GM12878 (cell line): Measurements from ENCODE around the gene VAV2. TPM values are rescaled to one million over a fixed set of nuclear protein-coding genes. Genes with fewer than 3 reads are reported as not detected.

Experiments used
- ASH2L ChIP-seq: fragments of 300-600, 200-600 bp; sonication (generic); IDR thresholded peaks from 2 replicates; pipeline ENCODE4 v1.6.1; 2017; ENCODE audit warnings: low read depth, mild to moderate bottlenecking, borderline replicate concordance
- ATF7 ChIP-seq: fragments of 450-650 bp; IDR thresholded peaks from 2 replicates; pipeline ENCODE4 v1.6.1; 2016; ENCODE audit warnings: low read depth, mild to moderate bottlenecking
- BHLHE40 ChIP-seq, 2 experiments: fragments of 450-650 bp in 1 of 2; IDR thresholded peaks; 2 replicates each; pipeline ENCODE4 v1.6.1; 2011 to 2017; ENCODE audit warnings: low read depth in 2 of 2, borderline replicate concordance in 1 of 2, improper control_type of control experiment in 1 of 2, low read length in 1 of 2, mild to moderate bottlenecking in 1 of 2
- CHD1 ChIP-seq: IDR thresholded peaks from 2 replicates; pipeline ENCODE4 v1.6.1; 2012; ENCODE audit warnings: low read depth, low read length, improper control_type of control experiment
- E2F8 ChIP-seq: fragments of 450-650 bp; IDR thresholded peaks from 2 replicates; pipeline ENCODE4 v1.6.1; 2018; ENCODE audit warnings: mild to moderate bottlenecking, low read depth, moderate library complexity; ENCODE audit not compliant: partially characterized antibody
- ELK1 ChIP-seq: IDR thresholded peaks from 2 replicates; pipeline ENCODE4 v1.6.1; 2012; ENCODE audit warnings: low read depth, low read length, improper control_type of control experiment
- FOS ChIP-seq: IDR thresholded peaks from 3 replicates; pipeline ENCODE4 v1.6.1; 2011; ENCODE audit warnings: borderline replicate concordance; ENCODE audit not compliant: insufficient read length; ENCODE audit errors: extremely low read depth
- IKZF2 ChIP-seq, 2 experiments: fragments of 450-650 bp; IDR thresholded peaks; 2 replicates each; pipeline ENCODE4 v1.6.1; 2017; ENCODE audit warnings: mild to moderate bottlenecking in 2 of 2, moderate library complexity in 2 of 2
- KAT2A ChIP-seq: conservative IDR thresholded peaks from 2 replicates; pipeline ENCODE4 v1.6.1; 2011; ENCODE audit warnings: low read depth, low read length; ENCODE audit not compliant: control insufficient read depth
- KDM1A ChIP-seq: fragments of 200-600 bp; sonication (generic); IDR thresholded peaks from 2 replicates; pipeline ENCODE4 v1.6.1; 2016; ENCODE audit warnings: borderline replicate concordance
- NFYA ChIP-seq: IDR thresholded peaks from 2 replicates; pipeline ENCODE4 v1.6.1; 2011; ENCODE audit warnings: low read depth, mild to moderate bottlenecking, low read length, improper control_type of control experiment, borderline replicate concordance
- PAX5 ChIP-seq: IDR thresholded peaks from 2 replicates; pipeline ENCODE4 v1.6.1; 2011; ENCODE audit warnings: low read depth, low read length, borderline replicate concordance
- PKNOX1 ChIP-seq: fragments of 450-650 bp; IDR thresholded peaks from 2 replicates; pipeline ENCODE4 v1.6.1; 2016; ENCODE audit warnings: mild to moderate bottlenecking
- RB1 ChIP-seq: fragments of 450-650 bp; formaldehyde crosslinking; IDR thresholded peaks from 2 replicates; pipeline ENCODE4 v1.6.1; 2017; ENCODE audit warnings: mild to moderate bottlenecking, borderline replicate concordance
- RELA ChIP-seq: fragments of 450-650 bp; IDR thresholded peaks from 2 replicates; pipeline ENCODE4 v1.8.0; 2014; ENCODE audit warnings: borderline replicate concordance; ENCODE audit not compliant: partially characterized antibody
- RUNX3 ChIP-seq: IDR thresholded peaks from 2 replicates; pipeline ENCODE4 v1.6.1; 2012; ENCODE audit warnings: low read length, inconsistent platforms
- SRF ChIP-seq, 2 experiments: IDR thresholded peaks; 2 replicates each; pipeline ENCODE4 v1.6.1; 2011; ENCODE audit warnings: low read depth in 2 of 2, low read length in 2 of 2, mild to moderate bottlenecking in 1 of 2, moderate library complexity in 1 of 2
- STAT3 ChIP-seq: IDR thresholded peaks from 2 replicates; pipeline ENCODE4 v1.6.1; 2011; ENCODE audit warnings: low read depth, low read length, improper control_type of control experiment
- SUZ12 ChIP-seq: fragments of 200-600 bp; sonication (generic); IDR thresholded peaks from one replicate; pipeline ENCODE4 v1.6.1; 2018; ENCODE audit warnings: antibody characterized with exemption, mild to moderate bottlenecking; ENCODE audit not compliant: unreplicated experiment
- ZNF24 ChIP-seq: fragments of 450-650 bp; IDR thresholded peaks from 2 replicates; pipeline ENCODE4 v1.6.1; 2017; ENCODE audit warnings: antibody characterized with exemption, mild to moderate bottlenecking
- polyA plus RNA-seq, 11 experiments: library from polyadenylated mRNA; depleted of rRNA in 4 of 11; unstranded in 6 of 11; stranded (reverse) in 5 of 11; fragments of >200 nt; fragmentation: Nextera tagmentation in 4 of 11; fragmentation: Illumina TruSeq in 1 of 11; extraction: Ambion mirVana in 4 of 11; extraction: Trizol in 1 of 11; gene quantifications; 1 replicate in 1 of 11; 2 replicates in 10 of 11; pipeline versions ENCODE4 v1.2.1 to v1.2.3, GENCODE V29; 2011 to 2016; ENCODE audit warnings: inconsistent platforms in 2 of 11, missing spikeins in 2 of 11, low read depth in 1 of 11
- total RNA-seq, 4 experiments: library from RNA; depleted of rRNA in 3 of 4; stranded (reverse); fragments of >200 nt in 3 of 4; fragmentation: Illumina TruSeq in 1 of 4; extraction: Trizol in 1 of 4; gene quantifications; 2 replicates each; pipeline versions ENCODE4 v1.2.1 to v1.2.3, GENCODE V29; 2013 to 2021
- TF ChIP-seq, protein P1 (sequence below): fragments of 450-650 bp; formaldehyde crosslinking; IDR thresholded peaks from 2 replicates; pipeline ENCODE4 v1.4.0; 2020; ENCODE audit warnings: mild to moderate bottlenecking, moderate library complexity

VAV2 gene
- total and polyA plus RNA-seq, 10 of the 15 experiments (the other 5 are each of a cell fraction or from before 2014, with no cell fraction given): 0.13 to 43.9 (median 16.9) TPM

DNA sequence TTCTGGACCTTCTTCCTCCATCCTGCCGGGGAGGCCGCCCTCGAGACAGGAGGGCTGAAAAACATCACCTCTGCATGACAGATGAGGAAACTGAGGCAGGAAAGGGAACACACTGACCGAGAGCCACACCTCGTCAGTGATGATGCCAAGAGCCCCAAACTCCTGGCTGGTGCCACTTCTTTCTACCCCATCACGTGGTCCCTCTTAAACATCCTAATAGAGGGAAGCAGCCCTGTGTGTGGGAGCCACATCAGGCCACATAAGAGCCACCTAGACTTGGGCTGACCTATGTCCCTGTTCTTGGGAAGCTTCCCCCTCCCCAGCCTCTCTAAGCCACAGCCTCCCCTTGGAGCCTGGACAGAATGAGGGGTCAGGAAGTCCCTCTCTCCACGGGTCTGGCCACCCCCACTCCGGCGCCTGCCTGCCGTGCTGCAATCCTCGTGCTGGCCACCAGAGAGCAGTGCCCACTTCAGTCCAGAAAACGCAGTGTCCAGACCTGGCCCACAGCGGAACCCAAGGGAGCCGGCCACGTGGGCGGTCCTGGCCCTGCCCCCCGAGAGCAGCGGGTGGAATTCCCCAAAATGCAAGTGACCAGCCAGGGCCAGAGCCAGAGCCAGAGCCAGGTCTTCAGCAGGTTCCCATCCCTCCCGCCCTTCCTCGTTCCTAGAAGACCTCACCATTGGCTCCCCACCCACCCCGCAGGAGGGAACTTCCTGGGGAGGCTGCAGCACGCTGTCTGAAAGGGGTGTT, 199.2 kb downstream of the VAV2 start (continued):
- no peak for TF ChIP-seq E2F8
- TF ChIP-seq, protein P1, sequence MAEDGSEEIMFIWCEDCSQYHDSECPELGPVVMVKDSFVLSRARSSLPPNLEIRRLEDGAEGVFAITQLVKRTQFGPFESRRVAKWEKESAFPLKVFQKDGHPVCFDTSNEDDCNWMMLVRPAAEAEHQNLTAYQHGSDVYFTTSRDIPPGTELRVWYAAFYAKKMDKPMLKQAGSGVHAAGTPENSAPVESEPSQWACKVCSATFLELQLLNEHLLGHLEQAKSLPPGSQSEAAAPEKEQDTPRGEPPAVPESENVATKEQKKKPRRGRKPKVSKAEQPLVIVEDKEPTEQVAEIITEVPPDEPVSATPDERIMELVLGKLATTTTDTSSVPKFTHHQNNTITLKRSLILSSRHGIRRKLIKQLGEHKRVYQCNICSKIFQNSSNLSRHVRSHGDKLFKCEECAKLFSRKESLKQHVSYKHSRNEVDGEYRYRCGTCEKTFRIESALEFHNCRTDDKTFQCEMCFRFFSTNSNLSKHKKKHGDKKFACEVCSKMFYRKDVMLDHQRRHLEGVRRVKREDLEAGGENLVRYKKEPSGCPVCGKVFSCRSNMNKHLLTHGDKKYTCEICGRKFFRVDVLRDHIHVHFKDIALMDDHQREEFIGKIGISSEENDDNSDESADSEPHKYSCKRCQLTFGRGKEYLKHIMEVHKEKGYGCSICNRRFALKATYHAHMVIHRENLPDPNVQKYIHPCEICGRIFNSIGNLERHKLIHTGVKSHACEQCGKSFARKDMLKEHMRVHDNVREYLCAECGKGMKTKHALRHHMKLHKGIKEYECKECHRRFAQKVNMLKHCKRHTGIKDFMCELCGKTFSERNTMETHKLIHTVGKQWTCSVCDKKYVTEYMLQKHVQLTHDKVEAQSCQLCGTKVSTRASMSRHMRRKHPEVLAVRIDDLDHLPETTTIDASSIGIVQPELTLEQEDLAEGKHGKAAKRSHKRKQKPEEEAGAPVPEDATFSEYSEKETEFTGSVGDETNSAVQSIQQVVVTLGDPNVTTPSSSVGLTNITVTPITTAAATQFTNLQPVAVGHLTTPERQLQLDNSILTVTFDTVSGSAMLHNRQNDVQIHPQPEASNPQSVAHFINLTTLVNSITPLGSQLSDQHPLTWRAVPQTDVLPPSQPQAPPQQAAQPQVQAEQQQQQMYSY (CRISPR knock-in tag): no peak
- no peak for TF ChIP-seq CHD1
- no peak for TF ChIP-seq STAT3
- TF ChIP-seq NFYA: no peak
- no peak for TF ChIP-seq SRF (IDR thresholded peaks at IDR 0.05; ENCODE audit: low read depth in 2 of 2, low read length in 2 of 2)
- TF ChIP-seq RB1: 0 out of 2 replicates have a peak, but pooled peaks have one; percentile 45
- no peak; the same call in 1 of the 2 replicates for TF ChIP-seq RUNX3
- TF ChIP-seq FOS: no peak
- no peak for TF ChIP-seq PKNOX1
- no peak for TF ChIP-seq KAT2A
- TF ChIP-seq ELK1: no peak
- TF ChIP-seq ASH2L: no peak
- TF ChIP-seq KDM1A: no peak
- TF ChIP-seq ZNF24: no peak
- TF ChIP-seq RELA: peak; percentile 88
- no peak for TF ChIP-seq ATF7
- no peak for TF ChIP-seq IKZF2 (IDR thresholded peaks at IDR 0.05)
- TF ChIP-seq BHLHE40 (IDR thresholded peaks at IDR 0.05; ENCODE audit: borderline replicate concordance in 1 of 2, low read depth in 2 of 2, low read length in 1 of 2): peak; percentile 53 to 55; a peak in 2 of 4 replicates
- TF ChIP-seq SUZ12: no peak
- TF ChIP-seq PAX5: no peak; the same call in 1 of the 2 replicates
